HepG2 (cell line): ENCODE results near the gene CCDC85C. TPM values are rescaled to one million over a fixed set of nuclear protein-coding genes. Genes with fewer than 3 reads are reported as not detected.
A peak's percentile ranks its signal among the peaks of the same experiment; 100 is the strongest.

Source experiments
- ATAC-seq: fragments of 200-7000 bp; cut with Tn5 transposase; 3 replicates; pipeline ENCODE4 v1.9.1; 2020; ENCODE audit warnings: mild to moderate bottlenecking, moderate library complexity
- BruUV-seq: library from RNA; stranded (reverse); fragments of 400-500 nt; replicated peaks from 2 replicates; lab custom pipeline; 2021; lab: Mats Ljungman, UMichigan
- CTCF ChIA-PET: fragments of 300-600 bp; formaldehyde crosslinking; extraction: SDS; loops from one replicate; lab custom pipeline; 2021; ENCODE audit warnings: low total read pairs, inconsistent platforms, low intra/inter-chr PET ratio; lab: Yijun Ruan, JAX
- POLR2A ChIA-PET: fragments of 350-600 bp; sonication (Branson Sonifier 250); formaldehyde crosslinking; loops from one replicate; lab custom pipeline; 2020; ENCODE audit warnings: antibody characterized with exemption, inconsistent platforms; lab: Yijun Ruan, JAX
- DNase-seq: peaks from one replicate; pipeline ENCODE4 v3.0.0-alpha.2; 2015; ENCODE audit warnings: low spot score
- FAIRE-seq: peaks from 3 replicates; lab custom pipeline; 2011; peaks lifted over from hg19 to GRCh38; lab: Jason Lieb, UNC
- H2AFZ ChIP-seq: one replicate; pipeline ENCODE4 v1.6.1; 2011; ENCODE audit warnings: low read length, inconsistent platforms
- H3K27ac ChIP-seq: fragments of 300-600 bp; 3 replicates; pipeline ENCODE4 v1.8.0; 2011; ENCODE audit warnings: mixed run types, mild to moderate bottlenecking, mixed read lengths, low read length, inconsistent platforms; ENCODE audit not compliant: insufficient read depth; ENCODE audit errors: extremely low read length
- H3K27me3 ChIP-seq, 2 experiments: fragments of 200-600 bp in 1 of 2; 2 replicates in 1 of 2; 3 replicates in 1 of 2; pipeline versions ENCODE4 v1.6.0 to v1.8.0; 2011; ENCODE audit warnings: low read length in 2 of 2, mild to moderate bottlenecking in 2 of 2, moderate library complexity in 2 of 2, inconsistent platforms in 1 of 2; ENCODE audit not compliant: insufficient read depth in 2 of 2, control insufficient read depth in 1 of 2
- H3K36me3 ChIP-seq, 2 experiments: fragments of 200-600 bp in 1 of 2; replicated peaks in 1 of 2; 2 replicates in 1 of 2; 3 replicates in 1 of 2; pipeline versions ENCODE4 v1.5.1 to v1.8.0; 2011; ENCODE audit warnings: low read length in 2 of 2, inconsistent platforms in 1 of 2; ENCODE audit not compliant: insufficient read depth in 2 of 2, control insufficient read depth in 1 of 2
- H3K4me1 ChIP-seq: 2 replicates; pipeline ENCODE4 v1.5.1; 2012; ENCODE audit warnings: low read length, inconsistent platforms; ENCODE audit not compliant: insufficient read depth
- H3K4me2 ChIP-seq: 2 replicates; pipeline ENCODE4 v1.6.0; 2011; ENCODE audit warnings: low read depth, low read length, inconsistent platforms
- H3K4me3 ChIP-seq, 3 experiments: fragments of 200-600 bp in 1 of 3; sonication (generic), shearing (Covaris generic) in 1 of 3; replicated peaks in 1 of 3; 2 replicates each; pipeline ENCODE4 v1.5.1; 2011 to 2016; ENCODE audit warnings: low read length in 3 of 3, inconsistent platforms in 2 of 3, low read depth in 2 of 3, mild to moderate bottlenecking in 2 of 3, control low read depth in 1 of 3, mixed read lengths in 1 of 3; ENCODE audit not compliant: insufficient read depth in 1 of 3
- H3K79me2 ChIP-seq: one replicate; pipeline ENCODE4 v1.6.1; 2011; ENCODE audit warnings: low read length, inconsistent platforms; ENCODE audit not compliant: insufficient read depth
- H3K9ac ChIP-seq: 2 replicates; pipeline ENCODE4 v1.6.0; 2011; ENCODE audit warnings: mild to moderate bottlenecking, low read depth, low read length, inconsistent platforms; ENCODE audit not compliant: insufficient read depth
- H3K9me3 ChIP-seq: 2 replicates; pipeline ENCODE4 v1.5.1; 2012; ENCODE audit warnings: mild to moderate bottlenecking, low read length
- H4K20me1 ChIP-seq: 2 replicates; pipeline ENCODE4 v1.6.0; 2011; ENCODE audit warnings: inconsistent platforms, mild to moderate bottlenecking, low read length, moderate library complexity; ENCODE audit not compliant: insufficient read depth
- KDM6A ChIP-seq: IDR thresholded peaks from 2 replicates; pipeline ENCODE4 v1.6.1; 2016; ENCODE audit warnings: low read depth
- WGBS: methylation state at CpG from one replicate; pipeline ENCODE4 v1.1.6; 2017; ENCODE audit warnings: low lambda C conversion rate; 5-methylcytosine and 5-hydroxymethylcytosine counted together
- in situ Hi-C: cut with HindIII; loops from 2 replicates; pipeline ENCODE4 v1.10.0; 2017; ENCODE audit warnings: low pct_unique_long_range_greater_than_20kb; ENCODE audit not compliant: extremely low pct_ligation_motif_present
- intact Hi-C: fragments of 100-400 bp; cut with micrococcal nuclease; formaldehyde crosslinking; loops from one replicate; pipeline ENCODE4 v1.10.0; 2022; ENCODE audit not compliant: unreplicated experiment
- polyA plus RNA-seq, 8 experiments: library from polyadenylated mRNA; depleted of rRNA in 3 of 8; stranded (reverse) in 7 of 8; unstranded in 1 of 8; fragments of >200 nt; fragmentation: Illumina TruSeq in 4 of 8; extraction: Trizol in 4 of 8; gene quantifications; 2 replicates each; pipeline versions ENCODE4 v1.2.1 to v1.2.3, GENCODE V29; 2011 to 2016; ENCODE audit warnings: low read depth in 4 of 8, missing spikeins in 1 of 8, mixed read lengths in 1 of 8; ENCODE audit not compliant: insufficient read depth in 1 of 8
- total RNA-seq, 5 experiments: library from RNA; depleted of rRNA; stranded (reverse); fragments of >200 nt; fragmentation: Illumina TruSeq; extraction: Trizol; gene quantifications; 2 replicates each; pipeline ENCODE4 v1.2.3, GENCODE V29; 2016; ENCODE audit warnings: low read depth in 1 of 5
- TF ChIP-seq, protein P1 (sequence below): sonication (generic); formaldehyde crosslinking; IDR thresholded peaks from 2 replicates; pipeline ENCODE4 v1.5.1; 2020; ENCODE audit warnings: mild to moderate bottlenecking, missing genetic modification reagents, moderate library complexity

CCDC85C gene
- total and polyA plus RNA-seq, 2 of the 13 experiments (the other 11 are each of a cell fraction or from before 2014, with no cell fraction given), result 18.8 to 43.8 TPM

DNA sequence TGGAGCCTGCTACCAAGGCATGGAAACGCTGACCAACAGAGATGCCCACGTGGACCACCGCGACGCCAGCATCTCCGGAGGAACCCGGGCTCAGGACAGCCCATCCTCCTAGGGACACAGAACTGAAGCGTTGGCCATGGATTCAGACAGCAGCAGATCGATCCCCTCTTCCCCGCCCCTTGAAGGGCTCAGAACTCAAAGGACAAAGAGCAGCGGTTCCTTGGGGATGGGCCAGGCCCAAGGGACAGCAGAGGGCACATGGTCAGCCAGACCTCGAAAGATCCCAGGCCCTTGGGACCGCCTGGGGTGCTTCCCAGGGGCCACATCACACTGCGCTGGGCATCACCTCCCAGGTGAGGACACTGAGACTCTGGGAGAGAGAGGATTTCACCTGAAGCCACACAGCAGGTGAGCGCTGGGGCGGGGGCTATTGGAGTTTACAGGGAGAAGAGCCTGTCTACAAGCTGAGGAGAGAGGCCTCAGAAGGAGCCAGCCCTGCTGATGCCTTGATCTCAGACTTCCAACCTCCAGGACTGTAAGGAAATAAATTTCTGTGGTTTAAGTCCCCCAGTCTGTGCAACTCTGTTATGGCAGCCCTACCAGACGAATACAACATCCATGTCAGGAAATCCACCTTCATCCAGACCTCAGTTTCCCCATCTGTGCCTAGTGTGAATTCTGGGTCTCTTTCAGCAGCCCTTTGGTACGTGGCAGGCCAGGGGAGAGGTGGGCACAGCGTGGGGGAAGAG is 73.4 kb downstream of the CCDC85C start:
- Histone ChIP-seq H3K4me2 (no peak overlapping the region), H3K9ac (no peak overlapping the region), H3K27ac (no peak overlapping the region), H2AFZ (no peak overlapping the region), H3K79me2 (peaks cover 13% of the 10 kb centered on the region), H3K4me3 (no peak overlapping the region), H4K20me1 (peaks cover 16% of the 10 kb centered on the region; the same call in 1 of the 2 replicates), H3K36me3 (peaks cover 9 to 26% of the 10 kb centered on the region in 2 experiments; a peak in 4 of 5 replicates), H3K4me1 (peaks cover 8% of the 10 kb centered on the region; the same call in 1 of the 2 replicates), H3K9me3 (no peaks in the 10 kb centered on the region), H3K27me3 (no peaks in the 10 kb centered on the region)
- in situ Hi-C loops, result no loop called here
- DNase-seq, result no peak
- CTCF ChIA-PET, result no interaction called here
- TF ChIP-seq, protein P1, sequence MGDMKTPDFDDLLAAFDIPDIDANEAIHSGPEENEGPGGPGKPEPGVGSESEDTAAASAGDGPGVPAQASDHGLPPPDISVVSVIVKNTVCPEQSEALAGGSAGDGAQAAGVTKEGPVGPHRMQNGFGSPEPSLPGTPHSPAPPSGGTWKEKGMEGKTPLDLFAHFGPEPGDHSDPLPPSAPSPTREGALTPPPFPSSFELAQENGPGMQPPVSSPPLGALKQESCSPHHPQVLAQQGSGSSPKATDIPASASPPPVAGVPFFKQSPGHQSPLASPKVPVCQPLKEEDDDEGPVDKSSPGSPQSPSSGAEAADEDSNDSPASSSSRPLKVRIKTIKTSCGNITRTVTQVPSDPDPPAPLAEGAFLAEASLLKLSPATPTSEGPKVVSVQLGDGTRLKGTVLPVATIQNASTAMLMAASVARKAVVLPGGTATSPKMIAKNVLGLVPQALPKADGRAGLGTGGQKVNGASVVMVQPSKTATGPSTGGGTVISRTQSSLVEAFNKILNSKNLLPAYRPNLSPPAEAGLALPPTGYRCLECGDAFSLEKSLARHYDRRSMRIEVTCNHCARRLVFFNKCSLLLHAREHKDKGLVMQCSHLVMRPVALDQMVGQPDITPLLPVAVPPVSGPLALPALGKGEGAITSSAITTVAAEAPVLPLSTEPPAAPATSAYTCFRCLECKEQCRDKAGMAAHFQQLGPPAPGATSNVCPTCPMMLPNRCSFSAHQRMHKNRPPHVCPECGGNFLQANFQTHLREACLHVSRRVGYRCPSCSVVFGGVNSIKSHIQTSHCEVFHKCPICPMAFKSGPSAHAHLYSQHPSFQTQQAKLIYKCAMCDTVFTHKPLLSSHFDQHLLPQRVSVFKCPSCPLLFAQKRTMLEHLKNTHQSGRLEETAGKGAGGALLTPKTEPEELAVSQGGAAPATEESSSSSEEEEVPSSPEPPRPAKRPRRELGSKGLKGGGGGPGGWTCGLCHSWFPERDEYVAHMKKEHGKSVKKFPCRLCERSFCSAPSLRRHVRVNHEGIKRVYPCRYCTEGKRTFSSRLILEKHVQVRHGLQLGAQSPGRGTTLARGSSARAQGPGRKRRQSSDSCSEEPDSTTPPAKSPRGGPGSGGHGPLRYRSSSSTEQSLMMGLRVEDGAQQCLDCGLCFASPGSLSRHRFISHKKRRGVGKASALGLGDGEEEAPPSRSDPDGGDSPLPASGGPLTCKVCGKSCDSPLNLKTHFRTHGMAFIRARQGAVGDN (CRISPR knock-in tag), result peak; percentile 18; the same call in 1 of the 2 replicates
- TF ChIP-seq KDM6A, result no peak
- WGBS, result 93% methylated on average over 8 of the region's 19 CpGs
- POLR2A ChIA-PET, result no interaction called here
- ATAC-seq, result no peak
- BruUV-seq, result no TSS peak
- FAIRE-seq, result no peak
- intact Hi-C loops, result no loop called here
